Measurements from ENCODE around the gene ZNF681.

DNA sequence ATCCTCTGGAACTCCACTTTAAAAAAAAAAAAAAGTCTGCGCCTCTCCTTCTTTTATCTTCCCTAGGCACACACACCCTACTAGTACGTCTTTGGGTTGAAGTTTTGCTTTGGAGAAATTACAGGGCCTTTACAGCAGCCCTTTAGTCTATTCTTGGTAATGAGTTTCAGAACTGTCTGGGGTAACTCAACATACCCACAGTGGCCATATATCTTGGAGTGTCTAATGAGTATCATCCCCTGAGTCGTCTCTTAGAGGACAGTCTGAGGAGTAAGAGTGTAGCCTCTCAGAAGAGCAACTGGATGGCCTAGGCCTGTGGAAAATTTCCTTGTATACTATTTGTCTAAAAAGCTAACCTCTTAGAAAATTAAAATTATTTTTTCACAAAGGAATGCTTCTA lies 6.1 kb upstream of the ZNF681 start:
- TF ChIP-seq POLR2A (IDR thresholded peaks at IDR 0.05; ENCODE audit: low read length), result no peak
- no peak for TF ChIP-seq GATA1 (IDR thresholded peaks at IDR 0.05; ENCODE audit: low read depth, low read length)

Data from erythroblast (primary cell).